GDM1 (cell line): ENCODE results near the gene DNAH14.
A peak's percentile ranks its signal among the peaks of the same experiment; 100 is the strongest.
"Not testable (repeated sequence)": the region's sequence is repeated elsewhere in the genome, so short reads cannot be mapped to it uniquely, and the experiment has no call there.

Experiments used
- DNase-seq: peaks from one replicate; lab custom pipeline; 2025; lab: John Stamatoyannopoulos, UW

DNAH14 gene

DNA sequence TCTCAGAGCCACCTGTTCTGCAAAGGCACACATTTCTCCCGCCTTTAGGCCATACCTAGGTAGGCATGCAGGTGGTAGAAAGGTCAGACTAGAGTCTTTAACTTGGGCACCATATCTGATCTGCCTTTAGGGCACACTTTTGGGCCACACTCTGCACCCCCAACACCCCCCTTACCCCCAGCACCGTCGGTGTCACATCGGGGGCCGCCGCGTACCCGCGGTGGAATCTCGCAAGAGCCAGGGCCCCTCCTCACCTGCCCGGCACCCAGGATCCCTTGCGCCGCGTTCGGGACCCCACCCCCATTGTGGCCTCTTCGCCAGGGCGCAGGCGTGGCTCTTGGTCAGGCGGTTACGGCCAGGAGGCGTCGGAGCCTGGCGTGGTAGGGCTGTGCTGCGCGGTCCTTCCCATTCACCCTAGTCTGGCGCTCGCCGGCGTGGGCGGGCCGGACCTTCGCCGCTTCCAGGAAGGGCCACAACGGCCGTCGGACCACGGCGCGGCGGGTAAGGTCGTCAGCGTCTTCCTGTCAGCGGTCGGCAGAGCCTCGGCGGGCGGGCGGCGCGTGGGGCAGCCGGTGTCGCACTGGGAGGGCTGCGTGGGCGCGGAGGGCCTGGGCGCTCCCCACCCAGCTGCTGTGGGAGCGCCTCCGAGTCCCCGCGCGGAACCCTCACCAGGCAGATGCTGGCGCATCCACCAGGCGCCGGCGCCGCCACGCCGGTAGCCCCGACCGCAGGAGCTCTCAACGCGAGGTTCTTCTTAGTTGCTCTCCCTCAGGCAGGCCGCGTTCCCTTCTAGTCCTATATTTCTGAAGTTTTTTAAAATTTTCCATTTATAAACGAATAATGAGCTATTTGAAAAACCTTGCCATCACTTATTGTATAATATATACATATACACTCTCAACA, at the start of gene DNAH14:
TSS of gene DNAH14 (plus strand) at position 341 of the 903 bp plus-strand sequence. CDS start 23,028 bp downstream, outside the sequence.
- DNase-seq = peak; percentile 43

DNA sequence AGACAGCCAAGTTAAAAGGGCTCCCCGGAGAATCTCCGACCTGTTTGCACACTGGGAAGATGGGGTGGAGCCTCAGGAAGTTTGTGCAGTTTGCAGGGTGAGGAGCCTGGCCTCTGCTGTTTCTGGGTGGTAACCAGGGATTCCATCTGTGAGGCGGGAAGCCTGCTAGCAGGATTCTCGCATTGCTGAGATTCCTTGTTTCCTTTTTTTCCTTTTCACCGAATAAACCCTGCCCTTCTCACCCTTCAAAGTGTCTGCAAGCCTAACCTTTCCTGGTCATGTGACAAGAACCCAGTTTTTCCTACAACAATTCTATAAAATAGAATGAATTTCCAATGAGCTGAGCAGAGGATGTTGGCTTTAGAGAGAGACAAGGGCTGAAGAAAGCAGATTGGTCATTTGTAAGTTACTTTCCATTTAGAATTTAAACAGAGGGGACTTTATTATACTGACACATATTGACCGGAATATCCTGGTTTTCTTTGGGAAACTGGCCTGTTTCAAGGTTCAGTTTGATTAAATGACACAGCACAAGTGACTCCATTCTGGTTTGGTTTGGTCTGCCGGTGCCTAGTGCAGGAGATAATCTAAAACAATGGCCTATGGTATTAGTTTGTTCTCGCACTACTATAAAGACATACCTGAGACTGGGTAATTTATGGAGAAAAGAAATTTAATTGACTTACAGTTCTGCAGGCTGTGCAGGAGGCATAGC, 48.7 kb upstream of the DNAH14 start:
- DNase-seq = no peak

DNA sequence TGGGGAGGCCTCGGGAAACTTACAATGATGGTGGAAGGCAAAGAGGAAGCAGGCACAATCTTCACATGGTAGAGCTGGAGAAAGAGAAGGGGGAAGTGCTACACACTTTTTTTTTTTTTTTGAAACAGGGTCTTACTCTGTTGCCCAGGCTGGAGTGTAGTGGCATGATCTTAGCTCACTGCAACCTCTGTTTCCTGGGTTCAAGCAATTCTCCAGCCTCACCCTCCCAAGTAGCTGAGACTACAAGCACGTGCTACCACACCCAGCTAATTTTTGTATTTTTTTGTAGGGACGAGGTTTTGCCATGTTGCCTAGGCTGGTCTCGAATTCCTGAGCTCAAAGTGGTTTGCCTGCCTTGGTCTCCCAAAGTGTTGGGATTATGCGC, 48.2 kb upstream of the DNAH14 start:
- DNase-seq = not testable (repeated sequence)

- no peak for DNase-seq
These were observed 47.7 kb upstream of the DNAH14 start for GRCh38 chr1:224881762-224882211.

- no peak for DNase-seq
These were observed 47.2 kb upstream of the DNAH14 start for GRCh38 chr1:224882264-224882663.

DNA sequence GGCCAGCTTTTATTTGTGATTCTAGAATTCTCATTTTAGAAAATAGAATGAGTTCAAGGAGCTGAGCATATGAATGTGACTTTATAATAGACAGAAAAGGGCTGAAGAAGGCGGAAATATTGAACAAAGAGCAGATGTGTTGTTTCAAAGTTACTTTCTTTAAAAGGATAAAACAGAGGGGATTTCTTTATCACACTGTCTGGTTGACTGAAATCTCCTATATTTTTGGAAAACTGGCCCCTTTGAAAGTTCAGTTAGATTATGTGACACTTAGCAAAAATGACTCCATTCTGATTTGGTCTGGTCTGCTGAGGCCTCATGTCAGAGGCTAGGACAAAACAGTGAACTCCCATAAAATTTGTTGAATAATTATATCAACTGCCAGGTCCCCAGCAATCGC, 46.4 kb upstream of the DNAH14 start:
- DNase-seq = no peak

DNA sequence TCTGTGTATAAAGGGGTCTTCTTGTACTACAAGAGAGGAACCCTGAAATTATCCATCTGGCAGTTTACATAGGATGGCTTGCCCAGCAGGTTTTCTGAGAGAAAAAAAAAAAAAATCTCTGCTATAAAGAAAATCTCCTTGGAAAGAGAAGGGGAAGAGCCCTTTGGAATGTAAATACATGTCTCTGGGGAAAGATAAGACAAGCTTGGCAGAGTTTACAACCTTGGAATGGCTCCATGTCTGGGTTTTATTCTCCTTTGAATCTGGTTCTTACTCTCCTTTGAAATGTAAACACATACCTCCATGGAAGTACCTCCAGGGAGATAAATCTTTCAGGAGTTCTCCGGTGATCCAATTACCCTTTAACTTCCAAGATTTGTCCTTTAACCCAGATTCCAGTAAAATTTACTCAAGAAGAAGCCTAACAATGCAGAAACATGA, 45.1 kb upstream of the DNAH14 start:
- DNase-seq = no peak

DNA sequence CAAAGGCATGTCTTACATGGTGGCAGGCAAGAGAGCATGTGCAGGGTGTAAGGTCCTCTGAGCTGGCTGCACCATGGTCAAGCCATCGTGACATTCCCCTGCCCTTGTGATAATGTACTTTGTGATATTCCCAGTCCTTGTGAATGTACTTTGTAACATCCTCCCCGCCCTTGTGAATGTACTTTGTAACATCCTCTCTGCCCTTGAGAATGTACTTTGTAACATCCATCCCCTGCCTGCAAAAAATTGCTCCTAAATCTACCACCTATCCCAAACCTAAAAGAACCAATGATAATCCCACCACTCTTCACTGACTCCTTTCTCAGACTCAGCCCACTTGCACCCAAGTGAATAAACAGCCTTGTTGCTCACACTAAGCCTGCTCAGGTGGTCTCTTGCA, 44.1 kb upstream of the DNAH14 start:
- DNase-seq = not testable (repeated sequence)

- DNase-seq = no peak
These were observed 34.6 kb upstream of the DNAH14 start for GRCh38 chr1:224894915-224895314.

DNA sequence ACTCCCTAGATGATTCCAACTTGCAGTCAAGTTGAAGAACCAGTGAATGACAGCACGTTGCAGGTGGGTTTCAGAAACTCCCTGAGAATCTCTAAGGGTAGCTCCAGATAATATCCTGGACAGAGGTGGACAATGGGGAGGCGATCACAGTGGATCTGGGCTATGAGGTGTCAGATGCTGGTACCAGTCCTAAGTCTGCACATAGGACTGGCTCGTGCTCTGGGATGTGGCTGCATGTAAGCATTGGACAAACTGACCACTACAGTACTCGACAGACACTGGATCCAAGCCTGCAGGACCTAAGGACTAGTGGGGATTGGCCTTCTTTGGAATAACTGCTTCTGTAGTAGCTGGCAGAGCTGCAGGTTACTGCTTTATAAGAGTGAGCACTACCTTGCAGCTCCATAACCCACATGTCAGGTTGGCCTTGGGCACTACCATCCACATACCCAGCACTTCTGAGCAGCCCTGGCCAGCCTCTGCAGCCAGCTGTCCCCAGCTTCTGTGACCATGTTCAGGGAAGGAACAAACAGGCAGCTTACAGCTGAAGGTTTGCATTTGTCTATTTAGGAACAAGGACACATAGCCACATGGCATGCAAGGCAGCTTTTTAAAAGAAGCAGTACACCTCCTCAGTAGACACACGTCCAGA, 33.2 kb upstream of the DNAH14 start:
- no peak for DNase-seq

- DNase-seq = no peak
These were observed 31.7 kb upstream of the DNAH14 start for GRCh38 chr1:224897529-224898327.

DNA sequence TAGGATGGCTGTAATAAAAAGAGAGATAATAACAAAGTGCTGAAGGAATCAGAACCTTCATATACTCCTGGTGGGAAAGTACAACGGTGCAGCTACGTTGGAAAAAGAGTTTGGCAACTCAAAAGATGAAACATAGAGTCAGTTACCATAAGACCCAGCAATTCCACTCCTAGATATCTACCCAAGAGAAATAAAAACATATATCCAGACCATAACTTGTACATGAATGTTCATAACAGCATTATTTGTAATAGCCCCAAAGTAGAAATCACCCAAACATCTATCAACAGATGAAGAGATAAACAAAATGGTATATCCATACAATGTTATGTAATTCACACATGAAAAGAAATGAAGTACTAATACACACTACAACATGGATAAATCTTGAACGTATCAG, 30.5 kb upstream of the DNAH14 start:
- no peak for DNase-seq

DNA sequence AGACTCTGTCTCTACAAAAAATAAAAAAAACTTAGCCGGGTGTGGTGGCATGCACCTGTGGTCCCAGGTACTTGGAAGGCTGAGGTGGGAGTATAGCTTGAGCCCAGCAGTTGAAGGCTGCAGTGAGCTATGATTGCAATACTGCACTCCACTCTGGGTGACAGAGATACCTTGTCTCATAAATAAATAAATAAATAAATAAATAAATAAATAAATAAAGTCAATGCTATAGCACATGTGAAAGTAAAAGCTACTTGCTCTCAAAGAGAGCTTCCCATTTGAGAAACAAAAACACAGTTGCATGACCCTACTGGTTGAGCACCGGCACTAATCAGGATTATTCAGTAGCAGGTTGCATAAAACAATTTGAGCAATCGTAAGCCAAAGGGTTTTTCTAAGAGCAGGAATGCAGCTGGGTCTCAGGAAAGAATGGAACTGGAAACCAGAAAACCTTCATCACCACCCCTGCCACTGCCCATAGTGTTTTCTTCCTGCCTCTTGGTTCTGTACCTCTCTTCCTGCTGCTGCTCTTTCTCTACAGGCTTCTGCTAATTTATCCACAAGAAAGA, 29.3 kb upstream of the DNAH14 start:
- no peak for DNase-seq

- no peak for DNase-seq
These were observed 28.2 kb upstream of the DNAH14 start for GRCh38 chr1:224901087-224901810.

DNA sequence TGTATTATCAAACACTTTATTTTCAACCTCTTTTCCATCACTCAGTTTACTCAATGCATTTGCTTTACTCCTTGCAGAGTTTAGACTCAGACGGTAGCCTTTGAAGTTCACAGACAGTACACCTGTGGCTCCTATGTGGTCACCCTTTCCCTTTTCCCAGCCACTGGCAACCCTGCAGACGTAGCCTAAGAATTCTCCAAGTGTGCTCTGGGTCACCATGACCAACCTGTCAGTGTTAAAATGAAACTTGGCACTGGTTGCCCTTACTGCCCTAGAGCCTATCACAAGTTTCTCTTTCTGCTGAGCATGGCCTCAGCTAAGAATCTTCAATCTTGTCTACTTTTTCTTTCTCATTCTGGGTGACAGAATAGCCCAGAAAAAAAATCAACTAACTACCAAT, 25.5 kb upstream of the DNAH14 start:
- DNase-seq = no peak

DNA sequence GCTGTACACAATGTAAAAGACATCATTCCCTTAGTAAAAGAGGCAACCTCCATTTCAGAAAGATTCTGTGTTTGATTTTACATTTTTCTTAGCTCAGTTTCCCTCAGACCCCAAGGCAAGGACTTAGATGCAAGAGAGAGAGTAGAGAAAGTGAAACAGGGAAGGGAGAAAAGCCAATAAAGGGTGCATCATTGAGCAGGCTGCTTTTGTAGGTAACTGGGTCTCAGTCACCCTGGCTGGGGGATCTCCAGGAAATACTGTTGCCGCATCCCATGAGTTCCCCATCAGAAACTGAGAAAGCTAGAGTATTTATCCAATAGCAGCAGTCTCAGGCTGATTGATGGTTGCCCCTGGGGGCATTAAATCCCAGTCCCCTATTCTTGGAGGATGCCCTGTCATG, 23.1 kb upstream of the DNAH14 start:
- no peak for DNase-seq

- DNase-seq = no peak
These were observed 18.3 kb upstream of the DNAH14 start for GRCh38 chr1:224911217-224911616.

GRCh38 chr1:224914292-224914900, 15.1 kb upstream of the DNAH14 start:
- no peak for DNase-seq

DNA sequence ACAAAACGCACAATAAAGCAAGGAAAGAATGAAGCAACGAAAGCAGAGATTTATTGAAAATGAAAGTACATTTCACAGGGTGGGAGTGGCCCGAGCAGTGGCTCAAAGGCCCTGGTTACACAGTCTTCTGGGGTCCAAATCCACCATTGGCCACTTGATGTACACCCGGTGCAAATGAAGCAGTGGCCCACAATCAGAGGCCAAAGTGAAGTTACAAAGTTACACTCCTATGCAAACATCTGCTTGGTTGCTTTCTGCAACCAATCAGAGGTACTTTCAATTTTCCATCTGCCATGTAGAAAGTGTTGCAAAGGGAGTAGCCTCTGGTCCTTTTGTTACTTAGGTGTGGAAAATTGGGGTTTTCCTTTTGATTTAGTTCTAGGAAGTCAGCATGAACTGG, 10.0 kb upstream of the DNAH14 start:
- DNase-seq = no peak

GRCh38 chr1:224920930-224921329, 8.5 kb upstream of the DNAH14 start:
- no peak for DNase-seq
